ENCODE data around the gene MEDAG. TPM values are rescaled to one million over a fixed set of nuclear protein-coding genes. Genes with fewer than 3 reads are reported as not detected.
A peak's percentile ranks its signal among the peaks of the same experiment; 100 is the strongest.
"Not testable (repeated sequence)": the region's sequence is repeated elsewhere in the genome, so short reads cannot be mapped to it uniquely, and the experiment has no call there.

MEDAG gene
- total RNA-seq, 1 donor from 2014 or later = 73.2 TPM

DNA sequence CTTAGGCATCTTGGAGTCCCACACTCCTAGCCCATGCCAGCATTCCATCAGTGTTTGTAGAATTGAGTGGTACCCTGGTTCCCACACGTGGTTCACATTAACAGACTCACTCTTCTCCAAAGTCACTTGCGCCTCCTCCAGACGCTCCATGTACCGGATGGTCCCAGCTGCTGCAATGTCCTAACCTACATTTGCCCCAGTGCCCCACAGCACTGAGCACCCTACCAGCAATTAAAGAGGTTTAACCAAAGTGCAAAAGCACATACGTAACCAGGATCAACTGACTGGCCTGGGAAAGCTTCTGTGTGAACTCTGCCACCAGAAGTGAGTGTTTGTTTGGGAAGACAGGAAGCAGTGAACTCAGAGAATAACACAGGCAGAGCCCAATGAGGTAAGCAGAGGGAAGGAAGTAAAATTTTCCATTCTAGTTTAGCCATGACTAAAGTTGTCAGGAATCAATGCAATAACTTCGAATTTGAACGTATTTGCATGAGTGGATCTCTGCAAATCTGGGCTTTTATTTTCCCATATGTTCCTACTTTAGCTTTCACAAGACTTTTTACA lies 7.3 kb upstream of the MEDAG start:
- DNase-seq (ENCODE audit: low spot score) (no peak), ATAC-seq (peak; percentile 92)
- intact Hi-C loops (cut with DNase I) = no loop called here

DNA sequence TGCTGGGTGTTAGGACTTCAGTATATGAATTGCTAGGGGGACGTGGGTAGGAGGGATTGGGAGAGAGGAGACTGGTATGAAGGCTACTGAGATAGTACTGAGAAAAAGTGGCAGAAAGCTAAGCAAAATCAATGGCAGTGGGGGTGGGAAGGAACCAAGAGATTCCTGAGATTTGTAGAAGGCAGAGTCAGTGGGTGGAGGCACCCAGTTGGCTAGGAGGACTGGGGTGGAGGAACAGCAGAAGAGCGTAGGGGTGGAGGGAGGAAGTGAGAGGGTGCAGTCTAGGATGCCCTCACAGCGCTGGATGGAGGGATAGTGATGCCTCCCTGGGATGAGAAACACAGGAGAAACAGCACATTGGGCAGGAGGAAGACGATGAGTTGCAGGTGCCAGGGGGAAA lies 5.6 kb upstream of the MEDAG start:
- intact Hi-C loops (cut with DNase I) = no loop called here
- DNase-seq (ENCODE audit: low spot score) = no peak
- ATAC-seq = no peak

GRCh38 chr13:30900952-30901749 lies 4.9 kb upstream of the MEDAG start:
- no peak for ATAC-seq
- intact Hi-C loops (cut with DNase I) = no loop called here
- no peak for DNase-seq (ENCODE audit: low spot score)

DNA sequence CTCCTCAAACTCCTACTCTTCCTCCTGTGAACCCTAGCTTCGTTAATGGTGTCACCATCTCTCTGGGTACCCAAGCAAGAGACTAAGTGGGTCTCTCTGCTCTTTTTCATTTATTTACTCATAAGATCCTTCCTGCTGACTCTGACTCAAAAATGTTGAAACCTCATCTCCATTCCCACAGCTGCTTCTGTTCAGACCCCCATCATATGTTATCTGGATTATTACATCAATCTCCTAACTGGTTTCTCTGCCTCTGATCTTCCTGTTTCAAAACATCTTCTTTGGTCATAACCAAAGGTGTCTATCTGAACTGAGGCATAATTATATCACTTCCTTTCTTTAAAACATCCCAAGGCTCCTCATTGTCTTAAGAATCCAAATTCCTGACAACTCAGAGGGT lies 2.0 kb upstream of the MEDAG start:
- ATAC-seq = no peak
- intact Hi-C loops (cut with DNase I) = no loop called here
- DNase-seq (ENCODE audit: low spot score) = no peak

DNA sequence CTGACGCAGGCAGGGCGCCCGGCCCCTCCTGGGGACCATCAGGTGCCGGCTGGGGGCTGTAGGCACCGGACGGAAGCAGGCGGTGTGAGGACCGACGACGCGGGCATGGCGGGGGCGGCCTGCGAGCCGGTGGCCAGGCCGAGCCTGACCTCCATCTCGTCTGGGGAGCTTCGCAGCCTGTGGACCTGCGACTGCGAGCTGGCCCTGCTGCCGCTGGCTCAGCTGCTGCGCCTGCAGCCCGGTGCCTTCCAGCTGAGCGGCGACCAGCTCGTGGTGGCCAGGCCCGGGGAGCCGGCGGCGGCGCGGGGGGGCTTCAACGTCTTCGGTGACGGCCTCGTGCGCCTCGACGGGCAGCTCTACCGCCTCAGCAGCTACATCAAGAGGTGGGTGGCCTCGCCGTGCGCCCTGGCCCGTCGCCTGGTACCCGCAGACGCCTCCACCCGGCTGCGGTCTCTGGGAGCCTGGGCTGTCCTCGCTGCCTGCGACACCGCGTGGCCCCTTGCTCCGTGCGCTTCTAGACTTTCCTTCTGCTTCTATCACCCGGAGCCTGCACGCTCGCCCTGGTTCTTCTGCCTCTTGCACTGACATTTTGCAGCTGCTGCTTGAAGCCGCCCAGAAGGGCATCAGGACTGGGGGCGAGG lies 460 bp downstream of the MEDAG start:
- ATAC-seq (peak; percentile 16), DNase-seq (ENCODE audit: low spot score) (no peak)
- intact Hi-C loops (cut with DNase I) = no loop called here

- DNase-seq (ENCODE audit: low spot score) = no peak
- ATAC-seq = peak; percentile 3
- intact Hi-C loops (cut with DNase I) = no loop called here
Measured at GRCh38 chr13:30907121-30907861, 1.2 kb downstream of the MEDAG start.

DNA sequence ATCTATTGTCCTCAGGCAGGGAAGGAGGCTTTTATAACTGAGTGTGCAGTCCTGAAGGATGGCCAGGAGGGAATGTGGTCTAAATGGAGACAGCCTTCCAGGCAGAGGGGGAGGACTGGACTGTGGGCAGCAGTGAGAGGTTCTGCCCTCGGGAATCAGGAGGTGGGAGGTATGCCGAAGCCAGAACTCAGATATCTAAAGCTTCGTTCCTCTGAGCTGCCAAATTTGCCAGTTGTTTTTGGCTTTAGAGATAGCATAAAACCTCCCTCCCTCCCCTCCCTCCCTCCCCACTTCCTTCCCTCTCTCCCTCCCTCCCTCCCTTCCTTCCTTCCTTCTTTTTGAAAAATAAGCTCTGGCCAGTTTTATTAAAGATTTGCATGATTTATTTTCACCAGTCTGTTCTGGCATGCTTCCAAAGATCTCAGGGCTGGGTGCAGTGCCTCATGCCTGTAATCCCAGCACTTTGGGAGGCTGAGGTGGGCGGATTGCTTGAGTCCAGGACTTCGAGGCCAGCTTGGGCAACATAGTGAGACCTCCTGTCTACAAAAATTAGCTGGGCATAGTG lies 2.4 kb downstream of the MEDAG start:
- DNase-seq (ENCODE audit: low spot score) = no peak
- peak; percentile 74 for ATAC-seq
- intact Hi-C loops (cut with DNase I) = no loop called here

- intact Hi-C loops (cut with DNase I) = no loop called here
- DNase-seq (ENCODE audit: low spot score) (no peak), ATAC-seq (no peak)
Measured at GRCh38 chr13:30910676-30911075, 4.6 kb downstream of the MEDAG start.

DNA sequence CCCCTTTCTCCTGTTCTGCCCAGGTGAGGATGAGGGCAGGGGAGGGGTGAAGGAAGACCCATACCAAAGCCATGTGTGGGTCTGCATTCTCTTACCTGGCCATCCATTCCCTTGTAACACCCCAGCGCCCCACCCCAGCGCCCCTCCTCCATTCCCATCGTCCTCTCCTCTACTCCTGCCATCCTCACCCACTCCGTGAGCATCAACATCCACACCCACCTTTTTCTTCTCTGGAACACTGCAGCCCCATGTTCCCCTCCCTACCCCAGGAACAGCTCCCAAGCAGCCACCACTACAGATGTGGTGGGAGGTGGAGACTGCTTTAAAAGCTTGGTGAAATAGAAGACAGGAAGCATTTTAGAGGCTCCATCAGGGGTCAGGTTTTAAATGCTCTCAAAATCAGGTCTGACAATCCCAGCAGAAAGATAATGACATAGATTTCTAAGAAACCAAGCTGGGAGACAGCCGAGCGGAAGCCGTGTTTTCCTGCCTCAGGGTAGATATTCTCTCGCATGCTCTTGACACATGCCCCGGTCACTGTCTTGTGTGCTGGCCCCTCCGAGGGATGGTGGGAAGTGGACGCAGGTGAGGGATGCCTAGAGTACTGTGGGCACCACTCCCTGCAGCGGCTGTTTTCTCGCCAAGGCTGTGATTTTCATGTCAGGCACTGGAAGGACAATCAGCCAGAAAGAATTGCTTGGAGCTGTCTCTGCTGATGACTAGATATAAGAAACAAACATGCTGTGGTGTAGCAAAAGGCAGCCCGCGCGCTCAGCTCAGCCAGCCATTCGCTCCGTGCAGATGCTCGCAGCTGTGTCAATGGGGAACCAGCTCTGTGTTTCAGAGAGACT lies 9.8 kb downstream of the MEDAG start:
- intact Hi-C loops (cut with DNase I) = no loop called here
- ATAC-seq (peak; percentile 29), DNase-seq (ENCODE audit: low spot score) (no peak)

GRCh38 chr13:30916991-30917390 lies 10.9 kb downstream of the MEDAG start:
- intact Hi-C loops (cut with DNase I) = no loop called here
- ATAC-seq (no peak), DNase-seq (ENCODE audit: low spot score) (no peak)

GRCh38 chr13:30918662-30919405 lies 12.8 kb downstream of the MEDAG start:
- intact Hi-C loops (cut with DNase I) = no loop called here
- ATAC-seq (no peak), DNase-seq (ENCODE audit: low spot score) (no peak)

GRCh38 chr13:30920162-30920909 lies 14.3 kb downstream of the MEDAG start:
- intact Hi-C loops (cut with DNase I) = no loop called here
- ATAC-seq = no peak
- no peak for DNase-seq (ENCODE audit: low spot score)

DNA sequence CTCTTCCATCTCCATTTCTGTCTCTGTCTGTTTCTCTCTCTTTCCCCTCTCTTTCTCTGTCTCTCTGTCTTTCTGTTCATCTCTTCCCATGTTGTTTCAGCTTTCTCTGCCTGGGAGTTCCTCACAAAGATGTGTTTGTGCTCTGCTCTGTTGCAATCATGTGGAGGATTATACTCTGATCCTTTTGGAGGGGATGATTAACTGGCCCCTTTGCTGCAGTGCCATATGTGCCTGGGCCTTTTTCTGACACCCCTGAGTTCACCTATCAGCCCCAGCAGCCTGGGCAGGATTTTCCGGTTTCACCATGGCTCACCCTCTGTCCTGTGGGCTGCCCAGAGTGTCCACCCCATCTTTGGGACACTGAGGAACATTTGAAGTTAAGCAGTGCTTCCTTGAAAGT lies 17.3 kb downstream of the MEDAG start:
- DNase-seq (ENCODE audit: low spot score) = no peak
- ATAC-seq = no peak
- intact Hi-C loops (cut with DNase I) = no loop called here

GRCh38 chr13:30924721-30925120 lies 18.6 kb downstream of the MEDAG start:
- intact Hi-C loops (cut with DNase I) = no loop called here
- no peak for ATAC-seq

GRCh38 chr13:30925429-30925828 lies 19.4 kb downstream of the MEDAG start:
- DNase-seq (ENCODE audit: low spot score) (no peak), ATAC-seq (no peak)

More at GRCh38 chr13:30924721-30925120, 18.6 kb downstream of the MEDAG start:
- DNase-seq (ENCODE audit: low spot score) = no peak

GRCh38 chr13:30926781-30927180 lies 20.7 kb downstream of the MEDAG start:
- DNase-seq (ENCODE audit: low spot score) = no peak
- intact Hi-C loops (cut with DNase I) = no loop called here
- ATAC-seq = no peak

More at GRCh38 chr13:30925429-30925828, 19.4 kb downstream of the MEDAG start:
- intact Hi-C loops (cut with DNase I) = no loop called here

- DNase-seq (ENCODE audit: low spot score); intact Hi-C loops (cut with DNase I): not testable (repeated sequence)
- peak; percentile 16 for ATAC-seq
Measured at GRCh38 chr13:30927188-30927587, 21.1 kb downstream of the MEDAG start.

All from sciatic nerve (tissue), 2 donors.